Brain microvascular endothelial cell (primary cell): ENCODE measurements around the gene RAG2.

Source experiments
- DNase-seq: peaks from one replicate; pipeline ENCODE4 v3.0.0-alpha.2; 2020
- H3K27ac ChIP-seq: fragments of 250-450 bp; sonication (Bioruptor Pico); 2 replicates; pipeline ENCODE4 v1.5.1; 2020; ENCODE audit warnings: mild to moderate bottlenecking, moderate library complexity
- H3K27me3 ChIP-seq: fragments of 250-450 bp; sonication (Bioruptor Pico); replicated peaks from 2 replicates; pipeline ENCODE4 v1.5.1; 2020; ENCODE audit warnings: mild to moderate bottlenecking
- H3K36me3 ChIP-seq: fragments of 250-450 bp; sonication (Bioruptor Pico); replicated peaks from 2 replicates; pipeline ENCODE4 v1.5.1; 2020; ENCODE audit warnings: mild to moderate bottlenecking
- H3K4me3 ChIP-seq: 2 replicates; pipeline ENCODE4 v1.5.1; 2011; ENCODE audit warnings: low read depth, mild to moderate bottlenecking, control low read depth, low read length, moderate library complexity
- CTCF ChIP-seq: IDR thresholded peaks from 2 replicates; pipeline ENCODE4 v1.5.1; 2011; ENCODE audit warnings: low read depth, mild to moderate bottlenecking, moderate library complexity, low read length, control low read depth, inconsistent platforms; ENCODE audit errors: missing control alignments
- in situ Hi-C: cut with HindIII; loops from 2 replicates; pipeline ENCODE4 v1.10.0; 2017; ENCODE audit warnings: low sequenced_read_pairs, low pct_ligation_motif_present

RAG2 gene

GRCh38 chr11:36598051-36598450 lies at the start of gene RAG2:
Gene RAG2 (minus strand): TSS chr11:36598236. CDS start chr11:36594168, 4,068 bp downstream.
- Histone ChIP-seq H3K4me3 (no peak within 1 kb of the TSS), H3K36me3 (no peaks in the 10 kb centered on the region), H3K27ac (no peak within 1 kb of the TSS), H3K27me3 (no peaks in the 10 kb centered on the region)
- DNase-seq = no peak
- no peak for TF ChIP-seq CTCF
- in situ Hi-C loops = no loop called here

DNA sequence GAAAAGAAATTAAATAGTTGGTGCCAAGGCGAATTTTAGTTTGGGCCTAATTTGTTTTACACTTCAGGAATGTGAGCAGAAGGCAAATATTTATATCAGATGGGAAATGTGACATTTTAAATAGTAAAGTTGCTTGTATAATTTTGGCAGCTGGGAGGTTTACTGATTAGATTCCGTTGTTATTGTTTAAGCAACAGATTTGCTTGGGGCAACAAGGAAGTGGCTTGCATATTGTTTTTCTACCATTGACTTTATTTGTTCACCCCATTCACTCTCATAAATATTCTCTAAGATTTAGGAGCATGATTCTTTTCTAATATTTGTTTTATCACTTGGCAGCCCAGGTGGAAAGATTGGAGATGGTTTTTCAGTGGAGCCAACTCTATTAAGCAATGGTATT lies 40.5 kb upstream of the RAG2 start:
- H3K36me3 ChIP-seq = no peaks in the 10 kb centered on the region
- H3K27ac ChIP-seq = no peak overlapping the region
- H3K27me3 ChIP-seq = no peaks in the 10 kb centered on the region
- TF ChIP-seq CTCF = no peak
- in situ Hi-C loops = no loop called here
- no peak overlapping the region for H3K4me3 ChIP-seq
- DNase-seq = no peak

GRCh38 chr11:36635066-36635862 lies 37.2 kb upstream of the RAG2 start:
- Histone ChIP-seq H3K36me3 (no peaks in the 10 kb centered on the region), H3K4me3 (no peak overlapping the region), H3K27ac (no peak overlapping the region), H3K27me3 (no peaks in the 10 kb centered on the region)
- no peak for DNase-seq
- TF ChIP-seq CTCF = no peak
- in situ Hi-C loops = no loop called here

DNA sequence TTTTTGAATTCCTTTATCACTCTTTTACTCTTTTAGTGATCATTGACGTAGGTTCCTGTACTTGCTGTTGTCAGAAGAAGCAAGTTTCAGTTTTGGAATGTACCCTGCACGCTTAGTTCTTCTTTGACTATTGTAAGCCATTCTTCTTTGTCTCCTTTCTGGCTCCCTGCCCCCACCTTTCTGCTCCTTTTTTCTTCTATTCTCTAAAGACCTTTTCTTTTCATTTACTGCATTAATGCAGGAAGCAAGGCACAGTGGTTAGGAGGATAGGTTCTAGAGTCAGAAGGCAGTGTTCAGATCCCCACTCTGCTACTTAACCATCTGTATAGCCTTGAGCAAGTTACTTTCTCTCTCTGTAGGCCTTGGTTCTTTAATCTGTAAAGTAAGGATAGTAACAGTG lies 33.7 kb upstream of the RAG2 start:
- H3K4me3 ChIP-seq = no peak overlapping the region
- in situ Hi-C loops = no loop called here
- TF ChIP-seq CTCF = no peak
- no peak for DNase-seq
- H3K36me3 ChIP-seq = no peaks in the 10 kb centered on the region
- H3K27me3 ChIP-seq = no peaks in the 10 kb centered on the region
- no peak overlapping the region for H3K27ac ChIP-seq

DNA sequence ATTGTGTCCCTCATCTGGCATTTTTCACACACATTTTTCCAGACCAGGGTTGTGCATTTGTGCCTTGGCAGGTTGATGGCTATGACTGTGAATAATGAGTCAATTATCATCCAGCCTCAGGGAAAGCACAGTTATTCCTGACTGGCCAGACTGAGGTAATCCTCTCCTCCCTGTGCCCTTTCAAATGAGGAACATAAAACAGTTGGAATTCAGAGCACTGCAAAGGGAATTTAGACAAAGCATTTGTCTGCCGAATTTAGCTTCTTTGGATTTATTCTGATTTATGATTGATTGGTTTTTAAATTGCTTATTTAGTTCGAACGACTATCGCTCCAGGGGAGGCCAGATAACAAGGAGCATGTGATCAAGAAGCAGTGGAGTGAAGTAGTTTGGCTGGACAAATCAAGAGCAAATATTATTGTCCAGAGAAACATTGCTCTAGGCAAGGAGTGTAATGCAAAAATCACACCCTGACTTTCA lies 30.8 kb upstream of the RAG2 start:
- no peaks in the 10 kb centered on the region for H3K36me3 ChIP-seq
- no peak for DNase-seq
- no peak overlapping the region for H3K4me3 ChIP-seq
- in situ Hi-C loops = no loop called here
- no peaks in the 10 kb centered on the region for H3K27me3 ChIP-seq
- no peak overlapping the region for H3K27ac ChIP-seq
- TF ChIP-seq CTCF = no peak

GRCh38 chr11:36628141-36628540 lies 30.1 kb upstream of the RAG2 start:
- H3K36me3 ChIP-seq = no peaks in the 10 kb centered on the region
- DNase-seq = no peak
- TF ChIP-seq CTCF = no peak
- in situ Hi-C loops = no loop called here
- H3K27me3 ChIP-seq = no peaks in the 10 kb centered on the region
- H3K27ac ChIP-seq = no peak overlapping the region
- no peak overlapping the region for H3K4me3 ChIP-seq
